GM23338 (cell line): ENCODE data around the gene SLC7A14. TPM values are rescaled to one million over a fixed set of nuclear protein-coding genes. Genes with fewer than 3 reads are reported as not detected.
A peak's percentile ranks its signal among the peaks of the same experiment; 100 is the strongest.

Source experiments
- ATAC-seq: fragments of 200-7000 bp; cut with Tn5 transposase; 3 replicates; pipeline ENCODE4 v1.9.1; 2020
- DNase-seq: peaks from one replicate; pipeline ENCODE4 v3.0.0-alpha.2; 2015; ENCODE audit warnings: low spot score
- H2AFZ ChIP-seq: fragments of 200-600 bp; sonication (generic); 2 replicates; pipeline ENCODE4 v1.8.0; 2016; ENCODE audit warnings: antibody characterized with exemption, mild to moderate bottlenecking, moderate library complexity
- H3F3A ChIP-seq: fragments of 200-600 bp; sonication (generic); replicated peaks from 2 replicates; pipeline ENCODE4 v1.8.0; 2017; ENCODE audit warnings: antibody characterized with exemption, mixed run types, low read depth
- H3K27ac ChIP-seq: fragments of 200-600 bp; sonication (generic); 2 replicates; pipeline ENCODE4 v1.6.1; 2016; ENCODE audit warnings: low read depth
- H3K27me3 ChIP-seq: fragments of 200-600 bp; sonication (generic); 2 replicates; pipeline ENCODE4 v1.8.0; 2016; ENCODE audit warnings: mild to moderate bottlenecking, mixed run types, moderate library complexity; ENCODE audit not compliant: insufficient read depth
- H3K36me3 ChIP-seq: fragments of 200-600 bp; sonication (generic); 2 replicates; pipeline ENCODE4 v1.8.0; 2016; ENCODE audit warnings: mild to moderate bottlenecking; ENCODE audit not compliant: insufficient read depth
- H3K4me1 ChIP-seq: fragments of 200-600 bp; sonication (generic); 2 replicates; pipeline ENCODE4 v1.8.0; 2016; ENCODE audit warnings: mild to moderate bottlenecking, moderate library complexity; ENCODE audit not compliant: insufficient read depth
- H3K4me2 ChIP-seq: fragments of 200-600 bp; sonication (generic); 2 replicates; pipeline ENCODE4 v1.7.1; 2017; ENCODE audit warnings: mixed run types
- H3K4me3 ChIP-seq: fragments of 200-600 bp; sonication (generic); 2 replicates; pipeline ENCODE4 v1.6.1; 2016; ENCODE audit warnings: mixed run types
- H3K79me2 ChIP-seq: fragments of 200-600 bp; sonication (generic); replicated peaks from 2 replicates; pipeline ENCODE4 v1.8.0; 2017; ENCODE audit warnings: mild to moderate bottlenecking; ENCODE audit not compliant: insufficient read depth
- H3K9me2 ChIP-seq: fragments of 200-600 bp; sonication (generic); 2 replicates; pipeline ENCODE4 v1.8.0; 2017; ENCODE audit not compliant: insufficient read depth
- H4K20me1 ChIP-seq: fragments of 200-600 bp; sonication (generic); replicated peaks from 2 replicates; pipeline ENCODE4 v1.8.0; 2017; ENCODE audit warnings: mild to moderate bottlenecking; ENCODE audit not compliant: insufficient read depth
- H3K27ac Mint-ChIP-seq: 2 replicates; pipeline ENCODE4 v1.8.0; 2020; ENCODE audit warnings: inconsistent platforms, mild to moderate bottlenecking, moderate library complexity, mixed read lengths
- H3K27me3 Mint-ChIP-seq: 3 replicates; pipeline ENCODE4 v1.8.0; 2022; ENCODE audit warnings: low read depth, mild to moderate bottlenecking, moderate library complexity, mixed read lengths, inconsistent platforms; ENCODE audit not compliant: insufficient read depth, poor library complexity
- H3K36me3 Mint-ChIP-seq: 3 replicates; pipeline ENCODE4 v1.8.0; 2021; ENCODE audit warnings: low read depth, mild to moderate bottlenecking, inconsistent platforms, moderate library complexity, mixed read lengths
- H3K4me1 Mint-ChIP-seq: 3 replicates; pipeline ENCODE4 v1.8.0; 2020; ENCODE audit warnings: mild to moderate bottlenecking, inconsistent platforms, mixed read lengths
- H3K4me3 Mint-ChIP-seq: 3 replicates; pipeline ENCODE4 v1.8.0; 2021; ENCODE audit warnings: moderate library complexity, mild to moderate bottlenecking, inconsistent platforms, mixed read lengths
- H3K9me3 Mint-ChIP-seq: 3 replicates; pipeline ENCODE4 v1.8.0; 2020; ENCODE audit warnings: moderate library complexity, mild to moderate bottlenecking, inconsistent platforms, mixed read lengths
- CREB1 ChIP-seq: fragments of 250-450 bp; sonication (Bioruptor Pico); IDR thresholded peaks from 2 replicates; pipeline ENCODE4 v1.5.0; 2020; ENCODE audit warnings: low read depth, mild to moderate bottlenecking, moderate library complexity
- CTCF ChIP-seq, 2 experiments: fragments of 200-600 bp in 1 of 2; sonication (generic) in 1 of 2; conservative IDR thresholded peaks; 2 replicates each; pipeline versions ENCODE4 v1.5.1 to v1.6.1; 2016 to 2017; ENCODE audit warnings: antibody characterized with exemption in 2 of 2, low read depth in 2 of 2, mild to moderate bottlenecking in 2 of 2, moderate library complexity in 1 of 2
- EZH2 ChIP-seq: fragments of 200-600 bp; sonication (generic); IDR thresholded peaks from one replicate; pipeline ENCODE4 v1.8.0; 2017; ENCODE audit warnings: antibody characterized with exemption, mild to moderate bottlenecking, low read depth; ENCODE audit not compliant: unreplicated experiment
- EZH2phosphoT487 ChIP-seq: fragments of 200-600 bp; sonication (generic); IDR thresholded peaks from one replicate; pipeline ENCODE4 v1.8.1; 2018; ENCODE audit warnings: antibody characterized with exemption; ENCODE audit not compliant: unreplicated experiment
- JUNB ChIP-seq: IDR thresholded peaks from one replicate; pipeline ENCODE4 v1.6.1; 2016; ENCODE audit warnings: antibody characterized with exemption; ENCODE audit not compliant: unreplicated experiment
- NANOG ChIP-seq: IDR thresholded peaks from 2 replicates; pipeline ENCODE4 v1.6.1; 2016; ENCODE audit warnings: antibody characterized with exemption, borderline replicate concordance
- POLR2AphosphoS5 ChIP-seq: IDR thresholded peaks from 2 replicates; pipeline ENCODE4 v1.6.1; 2016; ENCODE audit warnings: antibody characterized with exemption, low read depth
- REST ChIP-seq: IDR thresholded peaks from one replicate; pipeline ENCODE4 v1.6.1; 2018; ENCODE audit warnings: antibody characterized with exemption; ENCODE audit not compliant: unreplicated experiment
- STAT1 ChIP-seq: IDR thresholded peaks from one replicate; pipeline ENCODE4 v1.6.1; 2016; ENCODE audit warnings: antibody characterized with exemption; ENCODE audit not compliant: unreplicated experiment
- ZNF114 ChIP-seq: fragments of 250-450 bp; sonication (Bioruptor Pico); IDR thresholded peaks from 2 replicates; pipeline ENCODE4 v1.5.0; 2020; ENCODE audit warnings: mild to moderate bottlenecking, moderate library complexity
- ZNF331 ChIP-seq: fragments of 250-450 bp; sonication (Bioruptor Pico); IDR thresholded peaks from 2 replicates; pipeline ENCODE4 v1.5.0; 2020; ENCODE audit warnings: low read depth, mild to moderate bottlenecking, moderate library complexity
- polyA plus RNA-seq: library from polyadenylated mRNA; unstranded; fragments of >200 nt; fragmentation: Nextera tagmentation; extraction: Ambion mirVana; gene quantifications from 2 replicates; pipeline ENCODE4 v1.2.1, GENCODE V29; 2016
- total RNA-seq: library from RNA; depleted of rRNA; stranded (reverse); fragments of >200 nt; shearing (Covaris generic); gene quantifications from 2 replicates; pipeline ENCODE4 v1.2.3, GENCODE V29; 2014
- TF ChIP-seq, protein P1 (sequence below): fragments of 250-450 bp; sonication (Bioruptor Pico); IDR thresholded peaks from 2 replicates; pipeline ENCODE4 v1.5.0; 2020; ENCODE audit warnings: mild to moderate bottlenecking, moderate library complexity
- TF ChIP-seq, protein P2 (sequence below): IDR thresholded peaks from 2 replicates; pipeline ENCODE4 v1.6.1; 2016; ENCODE audit warnings: antibody characterized with exemption

Gene SLC7A14
- total and polyA plus RNA-seq, 2 experiments from 2014 or later: 0.49 to 0.82 TPM

DNA sequence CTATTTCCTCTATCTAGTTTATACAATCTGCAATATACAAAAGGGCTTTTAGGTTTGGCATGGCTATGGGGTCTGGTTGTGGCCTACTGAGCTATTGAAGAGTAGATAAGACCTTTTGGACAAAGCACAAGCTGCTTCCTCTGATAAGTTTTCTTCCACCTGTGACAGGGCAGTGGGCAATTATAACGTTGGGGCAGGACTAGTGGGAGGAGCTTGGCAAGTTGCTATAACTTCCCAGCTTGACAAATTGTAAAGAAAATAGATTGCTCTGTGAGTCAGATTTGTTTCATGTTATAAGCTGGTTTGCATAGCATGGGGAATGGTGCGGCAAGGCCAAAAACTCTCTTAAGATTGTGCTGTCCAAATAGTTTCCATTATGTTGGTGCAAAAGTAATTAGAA is 64.9 kb downstream of the SLC7A14 start:
- Histone ChIP-seq H3K4me2 (no peak overlapping the region), H3K27me3 (no peaks in the 10 kb centered on the region), H4K20me1 (no peaks in the 10 kb centered on the region), H3K27ac (no peak overlapping the region), H3K36me3 (no peaks in the 10 kb centered on the region), H2AFZ (0 out of 2 replicates have a peak overlapping the region, but pooled peaks have one; percentile 16), H3K9me2 (peaks cover 11% of the 10 kb centered on the region; the same call in 1 of the 2 replicates), H3F3A (no peaks in the 10 kb centered on the region), H3K4me1 (no peaks in the 10 kb centered on the region), H3K4me3 (no peak overlapping the region), H3K79me2 (no peaks in the 10 kb centered on the region)
- no peaks in the 10 kb centered on the region for H3K9me3 Mint-ChIP-seq
- TF ChIP-seq POLR2AphosphoS5 (no peak), CTCF (conservative IDR thresholded peaks at IDR 0.05; ENCODE audit: low read depth in 2 of 2) (no peak), NANOG (no peak), EZH2 (no peak), REST (no peak), ZNF331 (no peak), JUNB (no peak), CREB1 (CRISPR knock-in tag) (no peak), STAT1 (no peak), EZH2phosphoT487 (no peak), ZNF114 (CRISPR knock-in tag) (no peak)
- TF ChIP-seq, protein P1, sequence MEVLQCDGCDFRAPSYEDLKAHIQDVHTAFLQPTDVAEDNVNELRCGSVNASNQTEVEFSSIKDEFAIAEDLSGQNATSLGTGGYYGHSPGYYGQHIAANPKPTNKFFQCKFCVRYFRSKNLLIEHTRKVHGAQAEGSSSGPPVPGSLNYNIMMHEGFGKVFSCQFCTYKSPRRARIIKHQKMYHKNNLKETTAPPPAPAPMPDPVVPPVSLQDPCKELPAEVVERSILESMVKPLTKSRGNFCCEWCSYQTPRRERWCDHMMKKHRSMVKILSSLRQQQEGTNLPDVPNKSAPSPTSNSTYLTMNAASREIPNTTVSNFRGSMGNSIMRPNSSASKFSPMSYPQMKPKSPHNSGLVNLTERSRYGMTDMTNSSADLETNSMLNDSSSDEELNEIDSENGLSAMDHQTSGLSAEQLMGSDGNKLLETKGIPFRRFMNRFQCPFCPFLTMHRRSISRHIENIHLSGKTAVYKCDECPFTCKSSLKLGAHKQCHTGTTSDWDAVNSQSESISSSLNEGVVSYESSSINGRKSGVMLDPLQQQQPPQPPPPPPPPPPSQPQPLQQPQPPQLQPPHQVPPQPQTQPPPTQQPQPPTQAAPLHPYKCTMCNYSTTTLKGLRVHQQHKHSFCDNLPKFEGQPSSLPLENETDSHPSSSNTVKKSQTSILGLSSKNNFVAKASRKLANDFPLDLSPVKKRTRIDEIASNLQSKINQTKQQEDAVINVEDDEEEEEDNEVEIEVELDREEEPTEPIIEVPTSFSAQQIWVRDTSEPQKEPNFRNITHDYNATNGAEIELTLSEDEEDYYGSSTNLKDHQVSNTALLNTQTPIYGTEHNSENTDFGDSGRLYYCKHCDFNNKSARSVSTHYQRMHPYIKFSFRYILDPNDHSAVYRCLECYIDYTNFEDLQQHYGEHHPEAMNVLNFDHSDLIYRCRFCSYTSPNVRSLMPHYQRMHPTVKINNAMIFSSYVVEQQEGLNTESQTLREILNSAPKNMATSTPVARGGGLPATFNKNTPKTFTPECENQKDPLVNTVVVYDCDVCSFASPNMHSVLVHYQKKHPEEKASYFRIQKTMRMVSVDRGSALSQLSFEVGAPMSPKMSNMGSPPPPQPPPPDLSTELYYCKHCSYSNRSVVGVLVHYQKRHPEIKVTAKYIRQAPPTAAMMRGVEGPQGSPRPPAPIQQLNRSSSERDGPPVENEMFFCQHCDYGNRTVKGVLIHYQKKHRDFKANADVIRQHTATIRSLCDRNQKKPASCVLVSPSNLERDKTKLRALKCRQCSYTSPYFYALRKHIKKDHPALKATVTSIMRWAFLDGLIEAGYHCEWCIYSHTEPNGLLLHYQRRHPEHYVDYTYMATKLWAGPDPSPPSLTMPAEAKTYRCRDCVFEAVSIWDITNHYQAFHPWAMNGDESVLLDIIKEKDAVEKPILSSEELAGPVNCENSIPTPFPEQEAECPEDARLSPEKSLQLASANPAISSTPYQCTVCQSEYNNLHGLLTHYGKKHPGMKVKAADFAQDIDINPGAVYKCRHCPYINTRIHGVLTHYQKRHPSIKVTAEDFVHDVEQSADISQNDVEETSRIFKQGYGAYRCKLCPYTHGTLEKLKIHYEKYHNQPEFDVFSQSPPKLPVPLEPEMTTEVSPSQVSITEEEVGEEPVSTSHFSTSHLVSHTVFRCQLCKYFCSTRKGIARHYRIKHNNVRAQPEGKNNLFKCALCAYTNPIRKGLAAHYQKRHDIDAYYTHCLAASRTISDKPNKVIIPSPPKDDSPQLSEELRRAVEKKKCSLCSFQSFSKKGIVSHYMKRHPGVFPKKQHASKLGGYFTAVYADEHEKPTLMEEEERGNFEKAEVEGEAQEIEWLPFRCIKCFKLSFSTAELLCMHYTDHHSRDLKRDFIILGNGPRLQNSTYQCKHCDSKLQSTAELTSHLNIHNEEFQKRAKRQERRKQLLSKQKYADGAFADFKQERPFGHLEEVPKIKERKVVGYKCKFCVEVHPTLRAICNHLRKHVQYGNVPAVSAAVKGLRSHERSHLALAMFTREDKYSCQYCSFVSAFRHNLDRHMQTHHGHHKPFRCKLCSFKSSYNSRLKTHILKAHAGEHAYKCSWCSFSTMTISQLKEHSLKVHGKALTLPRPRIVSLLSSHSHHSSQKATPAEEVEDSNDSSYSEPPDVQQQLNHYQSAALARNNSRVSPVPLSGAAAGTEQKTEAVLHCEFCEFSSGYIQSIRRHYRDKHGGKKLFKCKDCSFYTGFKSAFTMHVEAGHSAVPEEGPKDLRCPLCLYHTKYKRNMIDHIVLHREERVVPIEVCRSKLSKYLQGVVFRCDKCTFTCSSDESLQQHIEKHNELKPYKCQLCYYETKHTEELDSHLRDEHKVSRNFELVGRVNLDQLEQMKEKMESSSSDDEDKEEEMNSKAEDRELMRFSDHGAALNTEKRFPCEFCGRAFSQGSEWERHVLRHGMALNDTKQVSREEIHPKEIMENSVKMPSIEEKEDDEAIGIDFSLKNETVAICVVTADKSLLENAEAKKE (CRISPR knock-in tag): no peak
- TF ChIP-seq, protein P2, sequence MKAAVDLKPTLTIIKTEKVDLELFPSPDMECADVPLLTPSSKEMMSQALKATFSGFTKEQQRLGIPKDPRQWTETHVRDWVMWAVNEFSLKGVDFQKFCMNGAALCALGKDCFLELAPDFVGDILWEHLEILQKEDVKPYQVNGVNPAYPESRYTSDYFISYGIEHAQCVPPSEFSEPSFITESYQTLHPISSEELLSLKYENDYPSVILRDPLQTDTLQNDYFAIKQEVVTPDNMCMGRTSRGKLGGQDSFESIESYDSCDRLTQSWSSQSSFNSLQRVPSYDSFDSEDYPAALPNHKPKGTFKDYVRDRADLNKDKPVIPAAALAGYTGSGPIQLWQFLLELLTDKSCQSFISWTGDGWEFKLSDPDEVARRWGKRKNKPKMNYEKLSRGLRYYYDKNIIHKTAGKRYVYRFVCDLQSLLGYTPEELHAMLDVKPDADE: no peak
- H3K4me3 Mint-ChIP-seq: no peak overlapping the region
- no peaks in the 10 kb centered on the region for H3K36me3 Mint-ChIP-seq
- DNase-seq (no peak), ATAC-seq (no peak)
- H3K4me1 Mint-ChIP-seq: no peaks in the 10 kb centered on the region; the same call in 2 of the 3 replicates
- no peaks in the 10 kb centered on the region for H3K27me3 Mint-ChIP-seq
- H3K27ac Mint-ChIP-seq: no peak overlapping the region
